ENCODE results near the gene STK32A. TPM values are rescaled to one million over a fixed set of nuclear protein-coding genes. Genes with fewer than 3 reads are reported as not detected.

Gene STK32A
- total RNA-seq, 1 experiment from 2014 or later: 0.22 TPM

DNA sequence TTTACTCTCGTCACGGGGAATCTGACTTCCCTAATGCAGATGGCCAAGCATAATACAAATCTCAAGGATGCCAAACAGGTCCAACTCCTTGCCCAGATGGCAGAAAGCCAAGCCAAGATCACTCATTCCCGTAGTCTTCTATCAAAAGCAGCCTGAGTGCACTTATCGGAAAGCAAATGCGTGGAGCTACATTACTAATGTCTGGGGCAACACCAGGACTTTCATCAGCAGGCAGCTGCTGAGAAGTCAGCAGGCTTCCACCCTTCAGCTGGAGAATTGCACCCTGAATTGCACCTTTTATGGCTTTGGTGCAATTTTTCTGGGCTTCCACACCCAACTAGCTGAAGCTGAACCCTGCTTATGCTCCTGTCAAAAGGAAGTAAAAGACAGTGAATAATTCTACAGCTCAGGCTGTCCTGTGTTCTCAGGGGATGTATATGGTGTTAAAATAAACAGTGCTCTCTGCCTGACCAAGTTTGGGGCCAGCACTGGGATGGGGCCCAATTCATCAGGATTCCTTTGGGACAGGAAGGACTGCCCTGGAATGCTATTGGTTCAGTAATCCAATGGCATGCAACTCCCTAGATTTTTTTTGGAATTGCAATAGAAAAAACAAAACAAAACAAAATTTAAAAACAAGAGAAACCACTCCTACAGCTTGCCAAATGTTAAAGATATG lies 182.4 kb downstream of the STK32A start:
- no peak for DNase-seq (ENCODE audit: low read depth)

DNA sequence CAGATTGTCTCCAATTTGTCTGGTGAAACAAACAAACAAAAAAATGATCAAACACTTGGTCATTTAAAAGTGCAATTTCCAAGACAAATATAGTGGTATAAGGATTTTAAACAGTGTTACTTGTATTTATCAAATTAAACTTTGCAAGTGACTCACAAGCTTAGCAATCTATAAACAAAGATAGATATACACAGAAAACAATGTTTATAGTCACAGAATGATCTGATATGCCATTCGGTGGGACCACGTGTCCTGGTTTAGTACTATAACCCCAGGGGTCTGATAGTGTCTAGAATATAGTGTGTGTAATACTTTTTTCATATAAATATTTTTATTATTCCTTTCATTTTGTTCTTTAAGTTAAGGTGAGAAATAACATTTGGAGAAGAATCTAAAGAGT lies 183.8 kb downstream of the STK32A start:
- DNase-seq (ENCODE audit: low read depth): no peak

DNA sequence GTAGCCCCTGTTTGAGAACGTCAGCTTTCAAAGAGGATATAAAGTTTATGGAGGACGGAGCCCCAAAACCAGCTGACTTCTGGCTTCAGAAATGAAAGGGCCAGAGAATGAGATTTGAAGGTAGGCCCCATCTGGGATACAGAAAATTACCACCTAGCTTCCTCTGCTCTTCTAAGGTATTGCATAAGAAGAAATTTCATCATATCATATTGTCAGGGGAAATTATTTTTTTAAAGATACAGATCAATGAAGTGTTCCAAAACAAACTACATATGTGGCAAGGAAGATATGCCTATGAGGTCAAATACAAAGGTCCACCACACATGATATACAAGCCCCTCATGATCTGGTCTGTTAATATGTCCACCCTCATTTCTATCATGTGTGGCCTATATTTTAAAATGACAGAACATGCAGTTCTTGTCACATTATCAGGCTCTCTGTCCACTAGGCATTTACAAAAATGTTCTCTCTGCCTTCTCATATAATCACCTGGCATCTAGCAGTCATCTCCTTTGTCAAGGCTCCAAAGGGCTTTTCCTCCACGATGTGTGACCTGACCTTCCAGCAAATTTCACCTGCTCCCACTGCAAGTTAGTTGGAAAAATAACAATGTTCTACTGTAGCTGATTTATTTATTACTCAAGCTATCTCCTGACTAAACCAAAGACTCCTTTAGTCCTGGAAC lies 192.0 kb downstream of the STK32A start:
- DNase-seq (ENCODE audit: low read depth): no peak

DNA sequence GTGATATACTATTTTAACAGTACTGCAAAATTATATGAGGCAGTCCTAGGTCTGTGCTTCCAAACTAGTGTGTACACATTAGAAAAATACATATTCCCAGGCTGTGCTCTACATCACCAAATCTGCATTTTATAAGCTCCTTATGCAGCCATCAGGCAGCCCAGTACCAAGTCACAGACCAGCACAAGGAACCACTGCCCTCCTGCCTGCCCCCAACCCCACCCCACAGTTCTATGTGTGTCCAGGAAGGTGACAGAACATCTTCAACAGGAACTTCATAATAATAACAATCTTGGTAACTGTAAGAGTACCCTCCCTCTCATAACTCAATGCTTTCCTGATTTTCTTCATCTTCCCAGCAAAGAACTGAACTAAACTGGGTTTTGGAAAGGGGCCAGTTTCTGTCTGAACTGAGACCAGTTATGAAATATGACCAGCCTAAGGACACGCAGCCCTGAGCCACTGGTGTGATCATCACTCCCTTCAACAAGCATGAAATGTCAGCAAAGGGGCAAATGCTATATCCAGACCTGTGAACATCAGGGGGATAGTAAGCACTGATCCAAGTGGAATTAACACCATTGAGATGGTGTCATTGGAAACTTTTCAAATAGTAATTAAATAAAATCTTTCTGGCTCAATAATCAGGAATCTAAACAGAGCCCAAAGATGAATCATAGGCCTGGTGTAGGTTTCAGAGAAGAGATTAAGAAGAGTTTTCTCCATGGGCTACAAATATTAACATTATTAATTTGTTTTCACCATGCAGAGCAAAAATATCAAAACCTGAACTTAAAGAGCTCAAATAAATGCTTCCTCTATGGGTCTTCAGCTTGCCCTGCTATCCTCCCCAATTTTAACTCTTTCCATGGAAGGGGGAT lies 192.9 kb downstream of the STK32A start:
- no peak for DNase-seq (ENCODE audit: low read depth)

DNA sequence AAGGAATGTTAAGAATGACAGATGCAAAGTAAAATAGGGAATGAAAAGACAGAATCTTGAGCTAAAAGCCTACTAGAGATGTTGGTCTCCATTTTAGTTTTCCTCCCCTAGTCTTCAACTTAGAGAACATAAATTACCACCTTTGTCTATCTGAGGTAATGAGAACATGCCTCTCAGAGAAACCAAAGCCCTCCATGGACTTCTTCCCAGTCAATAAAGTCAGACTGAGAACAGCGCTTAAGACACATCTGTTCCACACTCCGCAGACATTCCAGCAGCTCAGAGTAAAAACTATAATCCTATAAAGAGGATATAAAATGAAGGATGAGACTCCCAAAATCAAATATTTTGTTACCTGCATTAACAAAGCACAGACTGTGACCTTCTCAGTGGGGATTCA lies 195.8 kb downstream of the STK32A start:
- no peak for DNase-seq (ENCODE audit: low read depth)

DNA sequence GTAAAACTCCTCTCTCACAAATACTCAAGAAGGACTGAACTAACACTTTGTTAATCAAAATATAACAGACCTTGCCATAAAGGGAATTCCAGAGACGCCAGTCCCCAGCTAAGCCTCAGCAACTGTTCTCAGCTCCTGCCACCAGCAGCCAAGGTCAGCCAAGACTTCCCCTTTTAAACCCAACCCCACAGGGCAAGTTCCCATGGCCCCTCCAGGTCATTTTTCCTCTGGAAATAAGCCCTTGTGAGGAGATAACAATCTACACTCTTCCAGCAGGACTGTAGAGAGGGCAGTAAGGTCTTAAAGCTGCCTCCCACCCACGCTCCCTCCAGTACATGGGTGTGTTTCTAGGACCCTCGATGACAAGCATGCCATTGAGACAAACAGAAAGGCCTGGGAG lies 196.8 kb downstream of the STK32A start:
- DNase-seq (ENCODE audit: low read depth): no peak

DNA sequence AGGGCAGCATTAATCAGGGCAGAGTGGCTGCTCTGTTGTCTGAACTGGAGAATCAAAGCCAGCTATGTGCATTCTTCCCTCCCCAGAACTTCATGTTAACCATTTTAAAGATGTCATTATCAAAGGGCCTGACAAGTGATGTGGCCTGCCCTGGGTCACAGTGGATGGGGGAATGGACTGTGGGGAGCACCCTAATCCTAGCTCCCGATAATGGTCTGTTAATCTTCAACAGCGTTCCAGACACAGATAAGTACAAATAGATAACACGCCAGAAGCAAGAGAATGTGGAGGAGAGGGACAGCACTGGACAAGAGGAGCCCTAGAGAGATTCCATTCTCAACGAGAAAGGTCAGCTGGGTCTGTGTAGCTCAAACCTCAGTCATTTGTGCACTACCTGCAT lies 197.5 kb downstream of the STK32A start:
- no peak for DNase-seq (ENCODE audit: low read depth)

DNA sequence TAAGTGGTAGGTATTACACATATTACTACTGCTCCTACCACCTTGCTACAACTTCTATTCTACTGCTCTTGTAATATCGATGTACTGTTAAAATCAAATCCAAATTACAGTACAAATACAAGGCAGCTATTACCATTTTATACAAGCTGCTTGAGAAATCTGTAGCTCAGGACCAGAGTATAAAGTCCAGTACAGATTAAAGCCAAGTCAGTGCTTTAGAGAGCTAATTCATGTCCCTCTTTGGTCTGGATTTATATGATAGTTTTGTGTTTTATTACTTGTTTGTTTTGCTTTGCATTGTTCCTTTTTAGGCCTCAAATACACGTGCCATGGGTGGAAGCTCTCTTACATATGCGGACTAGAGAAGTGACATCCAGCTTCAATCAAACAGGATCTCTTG lies 199.2 kb downstream of the STK32A start:
- DNase-seq (ENCODE audit: low read depth): no peak

DNA sequence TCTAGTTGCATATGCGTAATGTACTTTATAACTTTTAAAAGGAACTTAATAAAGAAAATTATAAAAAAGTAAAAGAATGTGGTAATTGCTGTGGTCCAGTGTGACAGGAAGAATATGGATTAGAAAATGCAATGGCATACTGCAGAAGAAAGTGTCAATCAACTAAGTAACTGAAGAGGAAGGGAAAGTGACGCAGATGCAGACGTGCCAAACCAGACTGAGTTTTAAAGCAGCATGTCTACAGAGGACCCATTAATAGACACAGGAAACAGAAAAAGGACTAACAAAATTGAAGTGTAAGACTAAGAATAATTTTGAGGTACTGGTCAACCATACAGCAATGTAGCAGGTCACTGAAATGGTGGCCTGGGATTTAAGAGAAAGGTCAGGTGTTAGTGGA lies 201.8 kb downstream of the STK32A start:
- DNase-seq (ENCODE audit: low read depth): no peak

DNA sequence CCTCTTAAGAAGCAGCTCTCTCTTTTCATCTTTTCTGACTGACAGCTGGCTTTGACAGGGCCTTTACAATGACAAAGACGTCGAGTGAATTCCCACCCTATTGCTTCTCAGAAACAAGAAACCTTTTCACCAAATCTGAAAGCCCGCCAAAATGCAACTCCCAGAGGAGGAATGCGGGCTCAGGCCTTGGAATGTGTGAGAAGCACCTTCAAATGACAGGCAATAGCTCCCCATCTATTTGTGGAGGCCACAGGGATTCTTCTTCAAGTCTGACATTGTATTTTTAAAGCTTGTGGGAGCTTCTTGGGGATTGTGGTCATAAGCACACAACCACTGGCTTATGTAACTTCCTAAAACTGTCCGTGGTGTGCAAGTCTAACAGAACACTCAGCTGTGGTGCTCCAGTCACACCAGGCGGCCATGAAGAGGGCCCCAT lies 202.4 kb downstream of the STK32A start:
- DNase-seq (ENCODE audit: low read depth): no peak

Data from M059J (cell line).